Stimulated activated CD4-positive, alpha-beta T cell treated with anti-CD3 and anti-CD28 coated beads, Interleukin-15, amount 100 ng/mL, for 24 hours (primary cell): ENCODE measurements around the gene RFXANK.

Experiments used
- DNase-seq: peaks from one replicate; pipeline ENCODE4 v3.0.0-alpha.2; 2020

The RFXANK gene

DNA sequence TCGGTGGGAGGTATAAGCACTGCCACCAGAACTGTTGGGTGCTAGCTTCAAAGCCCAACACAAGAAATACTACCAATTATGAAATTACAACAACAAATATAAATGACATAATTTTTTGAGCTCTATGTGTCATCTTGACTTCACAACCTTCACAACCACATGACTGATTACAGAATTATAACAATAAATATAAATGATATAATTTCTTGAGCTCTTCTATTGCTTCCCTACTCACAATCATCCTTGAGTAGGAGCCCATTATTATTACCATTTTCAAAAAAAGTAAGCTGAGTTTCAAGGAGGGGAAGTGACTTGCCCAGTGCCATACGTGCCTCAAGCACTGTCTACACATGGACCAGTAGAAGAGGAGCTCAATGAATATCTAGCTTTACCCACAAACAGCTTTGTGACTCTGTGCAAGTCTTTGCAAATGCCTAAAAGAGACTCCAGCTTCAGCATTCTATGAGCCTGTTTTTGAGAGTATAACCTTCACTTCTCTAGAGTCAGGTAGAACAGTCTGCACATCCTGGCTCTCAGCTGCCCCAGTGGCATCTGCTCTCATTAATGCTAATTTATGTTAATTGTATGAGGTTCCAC lies 42.3 kb downstream of the RFXANK start:
- no peak for DNase-seq

DNA sequence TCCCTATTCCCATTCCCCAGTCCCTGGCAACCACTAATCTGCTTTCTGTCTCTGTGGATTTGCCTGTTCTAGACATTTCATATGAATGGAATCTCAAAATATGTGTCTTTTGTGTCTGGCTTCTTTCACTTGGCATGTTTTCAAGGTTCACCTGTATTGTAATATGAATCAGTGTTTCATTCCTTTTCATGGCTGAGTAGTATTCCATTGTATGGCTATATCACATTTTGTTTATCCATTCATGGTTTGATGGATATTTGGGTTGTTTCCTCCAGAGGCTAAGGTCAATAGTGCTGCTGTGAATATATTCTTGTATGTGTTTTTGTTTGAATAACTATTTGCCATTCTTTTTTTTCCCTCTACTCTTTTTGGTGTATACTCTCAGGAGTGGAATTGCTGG lies 44.1 kb downstream of the RFXANK start:
- DNase-seq, result no peak

DNA sequence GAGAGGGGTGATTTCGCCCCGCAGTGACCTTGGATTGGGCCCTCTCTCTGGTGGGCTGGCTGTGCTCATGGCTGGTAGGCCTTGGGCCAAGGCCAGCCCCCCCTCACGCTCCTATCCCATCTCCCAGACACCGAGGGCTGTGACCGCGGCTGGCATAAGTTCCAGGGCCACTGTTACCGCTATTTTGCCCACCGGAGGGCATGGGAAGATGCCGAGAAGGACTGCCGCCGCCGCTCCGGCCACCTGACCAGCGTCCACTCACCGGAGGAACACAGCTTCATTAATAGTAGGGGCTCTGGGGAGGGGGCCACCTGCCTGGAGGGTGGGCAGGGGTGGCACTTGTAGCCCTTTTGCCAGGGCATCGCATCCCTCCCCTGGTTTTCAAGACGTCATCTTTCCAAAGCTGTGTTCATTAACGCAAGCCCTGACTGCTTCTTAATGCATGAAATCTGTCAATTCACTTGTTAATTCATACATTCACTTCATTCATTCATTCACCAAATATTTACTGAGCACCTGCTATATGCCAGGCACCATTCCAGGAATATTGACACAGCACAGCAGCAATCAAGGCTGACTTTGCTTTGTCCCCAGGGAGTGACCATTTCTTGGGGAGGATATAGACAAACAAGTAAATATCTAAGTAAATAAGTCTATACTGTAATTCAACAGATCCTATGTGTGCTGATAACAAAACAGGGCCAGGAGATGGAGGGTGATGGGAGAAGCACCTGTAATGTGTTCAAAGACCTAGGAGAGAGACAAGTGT lies 46.3 kb downstream of the RFXANK start:
- no peak for DNase-seq

DNA sequence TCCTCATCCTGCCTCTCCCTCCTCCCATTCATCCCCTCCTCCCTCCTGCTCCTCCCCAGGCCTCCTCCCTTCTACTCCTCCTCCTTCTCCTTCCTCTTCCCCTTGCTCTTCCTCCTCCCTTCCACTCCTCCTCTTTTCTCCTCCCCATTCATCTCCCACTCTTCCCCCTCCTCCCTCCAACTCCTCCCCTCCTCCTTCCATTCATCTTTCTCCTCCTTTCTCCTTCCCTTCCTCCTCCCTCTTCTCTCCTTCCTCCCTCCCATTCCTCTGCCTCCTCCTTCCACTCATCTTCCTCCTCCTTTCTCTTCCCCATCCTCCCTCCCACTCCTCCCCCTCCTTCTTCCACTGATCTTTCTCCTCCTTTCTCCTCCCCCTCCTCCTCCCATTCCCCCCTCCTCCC lies 47.6 kb downstream of the RFXANK start:
- no peak for DNase-seq

DNA sequence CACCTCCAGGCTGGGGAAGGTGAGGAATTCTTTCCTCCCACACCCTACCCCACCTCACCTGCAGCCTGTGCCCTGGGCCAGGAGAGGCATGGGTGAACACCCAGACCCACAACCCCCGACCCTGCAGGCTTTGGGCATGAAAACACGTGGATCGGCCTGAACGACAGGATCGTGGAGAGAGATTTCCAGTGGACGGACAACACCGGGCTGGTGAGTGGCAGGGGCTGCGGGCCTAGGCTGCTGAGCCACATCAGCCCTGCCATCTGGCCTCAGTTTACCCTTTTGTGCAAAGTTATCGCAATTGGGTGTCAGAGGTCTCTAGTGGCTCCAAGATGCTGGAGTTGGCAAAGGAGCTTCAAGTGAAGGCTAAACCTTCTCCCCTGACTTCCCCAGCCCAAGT lies 48.4 kb downstream of the RFXANK start:
- no peak for DNase-seq

GRCh38 chr19:19250196-19250801 lies 58.2 kb downstream of the RFXANK start:
- no peak for DNase-seq
